ENCODE data around the gene TMEM52. TPM values are rescaled to one million over a fixed set of nuclear protein-coding genes. Genes with fewer than 3 reads are reported as not detected.

The TMEM52 gene
- total and polyA plus RNA-seq, 2 donors (not counting 3 experiments of a cell fraction or from before 2014, with no cell fraction given), result 1.6 to 1.7 TPM

- Histone ChIP-seq H3K27me3 (ENCODE audit: control insufficient read depth in 2 of 2, insufficient read depth in 2 of 2, low read length in 2 of 2) (no peaks in the 10 kb centered on the region), H3K9me3 (replicated peaks; ENCODE audit: control insufficient read depth, insufficient read depth, low read length) (no peaks in the 10 kb centered on the region), H3K79me2 (ENCODE audit: control insufficient read depth, insufficient read depth, low read length) (peaks cover 47% of the 10 kb centered on the region), H4K20me1 (replicated peaks; ENCODE audit: control insufficient read depth, extremely low read depth, insufficient read depth, low read length) (peaks cover 15% of the 10 kb centered on the region), H3K27ac (ENCODE audit: insufficient read depth, low read depth, low read length) (peak within 1 kb of the TSS; percentile 83), H3K4me3 (replicated peaks in 1 of 3; ENCODE audit: insufficient read depth in 1 of 3, low read depth in 1 of 3, low read length in 3 of 3) (peak within 1 kb of the TSS; percentile 79 to 99 (median 99)), H3K9me1 (replicated peaks; ENCODE audit: control insufficient read depth, extremely low read depth, insufficient read depth, low read length) (no peaks in the 10 kb centered on the region), H3K9ac (replicated peaks; ENCODE audit: extremely low read depth, insufficient read depth, low read length) (peak within 1 kb of the TSS; percentile 96), H2AFZ (ENCODE audit: low read depth, low read length) (peak within 1 kb of the TSS; percentile 55), H3K4me1 (ENCODE audit: control insufficient read depth, extremely low read depth, insufficient read depth, low read length) (peaks cover 22% of the 10 kb centered on the region), H3K36me3 (ENCODE audit: control insufficient read depth in 2 of 2, extremely low read depth in 1 of 2, insufficient read depth in 2 of 2, low read length in 2 of 2) (no peaks in the 10 kb centered on the region), H3K4me2 (ENCODE audit: insufficient read depth, low read length) (peak within 1 kb of the TSS; percentile 31)
- intact Hi-C loops (cut with micrococcal nuclease) (loop anchor here (1.0 kb wide), 2 partner anchors 16 to 32 kb away; no protein-coding TSS in a partner anchor), dilution Hi-C loops (cut with MboI; ENCODE audit: extremely low pct_ligation_motif_present, low sequenced_read_pairs) (no loop called here)
- BruUV-seq (replicated peaks), result no TSS peak
- ChIA-PET POLR2A (no interaction called here), CTCF (interaction anchor here (1.6 kb wide), 1 partner anchor 18 kb away, joined by 7 read pairs; no protein-coding TSS in a partner anchor)
- DNase-seq (ENCODE audit: low read depth, low spot score), result peak; percentile 86
- peak; percentile 66 for FAIRE-seq
- TF ChIP-seq FOS (IDR thresholded peaks at IDR 0.05; ENCODE audit: borderline replicate concordance, insufficient read depth, low read length), result no peak
- TF ChIP-seq POLR2AphosphoS5 (IDR thresholded peaks at IDR 0.05; ENCODE audit: insufficient read depth, low read depth, low read length), result peak; percentile 82
- TF ChIP-seq JUN (IDR thresholded peaks at IDR 0.05; ENCODE audit: borderline replicate concordance, insufficient read depth, insufficient read length, low read depth), result no peak
These were observed 28.4 kb downstream of the TMEM52 start, which contains the start of gene GNB1 for GRCh38 chr1:1890506-1891348. Gene GNB1, minus strand, starts transcription at chr1:1891087. Its CDS starts 65,634 bp downstream, at chr1:1825453.

DNA sequence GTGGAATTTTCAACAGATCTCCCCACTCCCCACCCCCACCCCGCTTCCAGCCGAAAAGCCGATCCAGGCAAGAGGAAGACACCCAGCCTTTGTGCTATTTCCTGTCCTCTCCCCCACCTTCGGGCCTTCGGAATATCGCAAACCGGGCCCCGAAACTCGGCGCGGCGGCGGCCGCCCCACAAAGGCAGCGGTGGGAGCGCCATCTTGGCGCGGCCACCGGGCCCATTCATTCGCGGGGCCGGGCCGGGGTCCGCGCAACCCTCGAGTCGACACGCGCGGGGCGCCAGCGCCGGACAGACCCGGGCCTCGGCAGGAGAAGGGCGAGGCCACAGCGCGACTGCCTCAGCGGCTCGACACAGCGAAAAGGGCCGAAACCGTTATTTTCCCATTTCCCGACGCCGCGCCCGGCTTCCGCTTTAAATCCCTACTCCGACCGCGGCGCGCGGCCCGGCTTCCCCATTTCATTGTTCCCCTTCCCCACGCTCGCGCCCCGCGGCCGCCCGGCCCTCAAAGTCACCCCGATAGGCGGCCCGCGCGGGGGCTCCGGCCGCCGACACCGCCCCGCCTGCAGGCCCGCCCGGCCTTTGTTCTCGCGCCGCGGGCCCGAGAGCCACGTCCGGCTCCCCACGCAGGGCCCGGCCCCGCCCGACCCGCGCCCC is 29.1 kb downstream of the TMEM52 start:
- dilution Hi-C loops (cut with MboI; ENCODE audit: extremely low pct_ligation_motif_present, low sequenced_read_pairs), result no loop called here
- DNase-seq (ENCODE audit: low read depth, low spot score) (peak; percentile 36), FAIRE-seq (peak; percentile 50)
- peaks cover 54% of the 10 kb centered on the region for H3K79me2 ChIP-seq (ENCODE audit: control insufficient read depth, insufficient read depth, low read length)
- peaks cover 22% of the 10 kb centered on the region for H3K4me1 ChIP-seq (ENCODE audit: control insufficient read depth, extremely low read depth, insufficient read depth, low read length)
- no peak overlapping the region for H2AFZ ChIP-seq (ENCODE audit: low read depth, low read length)
- TSS peak; percentile 85 for BruUV-seq (replicated peaks)
- H3K9ac ChIP-seq (replicated peaks; ENCODE audit: extremely low read depth, insufficient read depth, low read length), result peak overlapping the region; percentile 96
- peak overlapping the region; percentile 79 to 99 (median 99) for H3K4me3 ChIP-seq (replicated peaks in 1 of 3; ENCODE audit: insufficient read depth in 1 of 3, low read depth in 1 of 3, low read length in 3 of 3)
- CTCF ChIA-PET, result interaction anchor here (1.4 kb wide), 1 partner anchor 31 kb away, joined by 4 read pairs; no protein-coding TSS in a partner anchor
- POLR2A ChIA-PET, result no interaction called here
- TF ChIP-seq CTCF (IDR thresholded peaks at IDR 0.05; ENCODE audit: extremely low read depth in 1 of 2, insufficient read depth in 1 of 2, low read depth in 1 of 2, low read length in 2 of 2), result no peak
- TF ChIP-seq JUN (IDR thresholded peaks at IDR 0.05; ENCODE audit: borderline replicate concordance, insufficient read depth, insufficient read length, low read depth), result no peak
- TF ChIP-seq POLR2A (IDR thresholded peaks at IDR 0.05; ENCODE audit: low read depth, low read length), result peak; percentile 62
- no peaks in the 10 kb centered on the region for H3K27me3 ChIP-seq (ENCODE audit: control insufficient read depth in 2 of 2, insufficient read depth in 2 of 2, low read length in 2 of 2)
- H3K36me3 ChIP-seq (ENCODE audit: control insufficient read depth in 2 of 2, extremely low read depth in 1 of 2, insufficient read depth in 2 of 2, low read length in 2 of 2), result no peaks in the 10 kb centered on the region
- H3K9me1 ChIP-seq (replicated peaks; ENCODE audit: control insufficient read depth, extremely low read depth, insufficient read depth, low read length), result no peaks in the 10 kb centered on the region
- peak overlapping the region; percentile 83 for H3K27ac ChIP-seq (ENCODE audit: insufficient read depth, low read depth, low read length)
- peak overlapping the region; percentile 97 for H3K4me2 ChIP-seq (ENCODE audit: insufficient read depth, low read length)
- H4K20me1 ChIP-seq (replicated peaks; ENCODE audit: control insufficient read depth, extremely low read depth, insufficient read depth, low read length), result peaks cover 15% of the 10 kb centered on the region
- intact Hi-C loops (cut with micrococcal nuclease), result loop anchor here (5.0 kb wide), 1 partner anchor 43 kb away; no protein-coding TSS in a partner anchor
- no peaks in the 10 kb centered on the region for H3K9me3 ChIP-seq (replicated peaks; ENCODE audit: control insufficient read depth, insufficient read depth, low read length)
